HepG2 (cell line): ENCODE data around the gene ABCC3. TPM values are rescaled to one million over a fixed set of nuclear protein-coding genes. Genes with fewer than 3 reads are reported as not detected.

Source experiments
- ATAC-seq: fragments of 200-7000 bp; cut with Tn5 transposase; 3 replicates; pipeline ENCODE4 v1.9.1; 2020; ENCODE audit warnings: mild to moderate bottlenecking, moderate library complexity
- BruUV-seq: library from RNA; stranded (reverse); fragments of 400-500 nt; replicated peaks from 2 replicates; lab custom pipeline; 2021; lab: Mats Ljungman, UMichigan
- CTCF ChIA-PET: fragments of 300-600 bp; formaldehyde crosslinking; extraction: SDS; loops from one replicate; lab custom pipeline; 2021; ENCODE audit warnings: low total read pairs, inconsistent platforms, low intra/inter-chr PET ratio; lab: Yijun Ruan, JAX
- POLR2A ChIA-PET: fragments of 350-600 bp; sonication (Branson Sonifier 250); formaldehyde crosslinking; loops from one replicate; lab custom pipeline; 2020; ENCODE audit warnings: antibody characterized with exemption, inconsistent platforms; lab: Yijun Ruan, JAX
- DNase-seq: peaks from one replicate; pipeline ENCODE4 v3.0.0-alpha.2; 2015; ENCODE audit warnings: low spot score
- FAIRE-seq: peaks from 3 replicates; lab custom pipeline; 2011; peaks lifted over from hg19 to GRCh38; lab: Jason Lieb, UNC
- H2AFZ ChIP-seq: one replicate; pipeline ENCODE4 v1.6.1; 2011; ENCODE audit warnings: low read length, inconsistent platforms
- H3K27ac ChIP-seq: fragments of 300-600 bp; 3 replicates; pipeline ENCODE4 v1.8.0; 2011; ENCODE audit warnings: mixed run types, mild to moderate bottlenecking, mixed read lengths, low read length, inconsistent platforms; ENCODE audit not compliant: insufficient read depth; ENCODE audit errors: extremely low read length
- H3K27me3 ChIP-seq, 2 experiments: fragments of 200-600 bp in 1 of 2; 2 replicates in 1 of 2; 3 replicates in 1 of 2; pipeline versions ENCODE4 v1.6.0 to v1.8.0; 2011; ENCODE audit warnings: low read length in 2 of 2, mild to moderate bottlenecking in 2 of 2, moderate library complexity in 2 of 2, inconsistent platforms in 1 of 2; ENCODE audit not compliant: insufficient read depth in 2 of 2, control insufficient read depth in 1 of 2
- H3K36me3 ChIP-seq, 2 experiments: fragments of 200-600 bp in 1 of 2; replicated peaks in 1 of 2; 2 replicates in 1 of 2; 3 replicates in 1 of 2; pipeline versions ENCODE4 v1.5.1 to v1.8.0; 2011; ENCODE audit warnings: low read length in 2 of 2, inconsistent platforms in 1 of 2; ENCODE audit not compliant: insufficient read depth in 2 of 2, control insufficient read depth in 1 of 2
- H3K4me1 ChIP-seq: 2 replicates; pipeline ENCODE4 v1.5.1; 2012; ENCODE audit warnings: low read length, inconsistent platforms; ENCODE audit not compliant: insufficient read depth
- H3K4me2 ChIP-seq: 2 replicates; pipeline ENCODE4 v1.6.0; 2011; ENCODE audit warnings: low read depth, low read length, inconsistent platforms
- H3K4me3 ChIP-seq, 3 experiments: fragments of 200-600 bp in 1 of 3; sonication (generic), shearing (Covaris generic) in 1 of 3; replicated peaks in 1 of 3; 2 replicates each; pipeline ENCODE4 v1.5.1; 2011 to 2016; ENCODE audit warnings: low read length in 3 of 3, inconsistent platforms in 2 of 3, low read depth in 2 of 3, mild to moderate bottlenecking in 2 of 3, control low read depth in 1 of 3, mixed read lengths in 1 of 3; ENCODE audit not compliant: insufficient read depth in 1 of 3
- H3K79me2 ChIP-seq: one replicate; pipeline ENCODE4 v1.6.1; 2011; ENCODE audit warnings: low read length, inconsistent platforms; ENCODE audit not compliant: insufficient read depth
- H3K9ac ChIP-seq: 2 replicates; pipeline ENCODE4 v1.6.0; 2011; ENCODE audit warnings: mild to moderate bottlenecking, low read depth, low read length, inconsistent platforms; ENCODE audit not compliant: insufficient read depth
- H3K9me3 ChIP-seq: 2 replicates; pipeline ENCODE4 v1.5.1; 2012; ENCODE audit warnings: mild to moderate bottlenecking, low read length
- H4K20me1 ChIP-seq: 2 replicates; pipeline ENCODE4 v1.6.0; 2011; ENCODE audit warnings: inconsistent platforms, mild to moderate bottlenecking, low read length, moderate library complexity; ENCODE audit not compliant: insufficient read depth
- CREB1 ChIP-seq, 2 experiments: fragments of 450-650 bp in 1 of 2; IDR thresholded peaks; 2 replicates each; pipeline ENCODE4 v1.6.1; 2016 to 2017; ENCODE audit warnings: control low read depth in 1 of 2, mild to moderate bottlenecking in 1 of 2, missing compliant biosample characterization in 1 of 2, missing genetic modification characterization in 1 of 2
- EED ChIP-seq: sonication (generic); formaldehyde crosslinking; IDR thresholded peaks from 2 replicates; pipeline ENCODE4 v1.5.0; 2020; ENCODE audit warnings: mild to moderate bottlenecking, missing genetic modification reagents
- ETV5 ChIP-seq: IDR thresholded peaks from 2 replicates; pipeline ENCODE4 v1.6.1; 2018; ENCODE audit warnings: missing biosample characterization, missing genetic modification reagents, inconsistent platforms, borderline replicate concordance
- EZH2 ChIP-seq: conservative IDR thresholded peaks from 2 replicates; pipeline ENCODE4 v1.6.1; 2012; ENCODE audit warnings: mild to moderate bottlenecking, low read depth, low read length, moderate library complexity
- FOSL2 ChIP-seq: sonication (generic); formaldehyde crosslinking; IDR thresholded peaks from 2 replicates; pipeline ENCODE4 v1.4.0; 2020; ENCODE audit warnings: missing genetic modification reagents
- HOXA3 ChIP-seq: sonication (generic); formaldehyde crosslinking; IDR thresholded peaks from 2 replicates; pipeline ENCODE4 v1.5.0; 2020; ENCODE audit warnings: missing genetic modification reagents
- KLF16 ChIP-seq, 2 experiments: sonication (generic) in 1 of 2; formaldehyde crosslinking in 1 of 2; IDR thresholded peaks; 2 replicates each; pipeline versions ENCODE4 v1.6.1 to v1.8.0; 2016 to 2023; ENCODE audit warnings: missing genetic modification reagents in 2 of 2, missing compliant biosample characterization in 1 of 2
- RBM39 ChIP-seq: fragments of 200-400 bp; formaldehyde crosslinking; IDR thresholded peaks from one replicate; pipeline ENCODE4 v1.6.1; 2018; ENCODE audit warnings: antibody characterized with exemption, mild to moderate bottlenecking, low read depth, low read length; ENCODE audit not compliant: poor library complexity, severe bottlenecking
- SMARCE1 ChIP-seq: fragments of 450-650 bp; IDR thresholded peaks from 2 replicates; pipeline ENCODE4 v1.6.1; 2017; ENCODE audit warnings: borderline replicate concordance
- ZBTB21 ChIP-seq: sonication (generic); formaldehyde crosslinking; IDR thresholded peaks from 2 replicates; pipeline ENCODE4 v1.4.0; 2020; ENCODE audit warnings: missing genetic modification reagents
- ZFP36 ChIP-seq: fragments of 150-350 bp; IDR thresholded peaks from 2 replicates; pipeline ENCODE4 v1.6.1; 2018; ENCODE audit warnings: borderline replicate concordance, low read length, low read depth; ENCODE audit not compliant: partially characterized antibody
- ZNF687 ChIP-seq: sonication (generic); formaldehyde crosslinking; IDR thresholded peaks from 2 replicates; pipeline ENCODE4 v1.5.1; 2020; ENCODE audit warnings: mild to moderate bottlenecking, missing genetic modification reagents, moderate library complexity
- ZNF768 ChIP-seq: sonication (generic); formaldehyde crosslinking; IDR thresholded peaks from 2 replicates; pipeline ENCODE4 v1.4.0; 2020; ENCODE audit warnings: missing genetic modification reagents
- ZZZ3 ChIP-seq: sonication (generic); formaldehyde crosslinking; IDR thresholded peaks from 2 replicates; pipeline ENCODE4 v1.4.0; 2020; ENCODE audit warnings: missing genetic modification reagents, mild to moderate bottlenecking, borderline replicate concordance
- WGBS: methylation state at CpG from one replicate; pipeline ENCODE4 v1.1.6; 2017; ENCODE audit warnings: low lambda C conversion rate; 5-methylcytosine and 5-hydroxymethylcytosine counted together
- in situ Hi-C: cut with HindIII; loops from 2 replicates; pipeline ENCODE4 v1.10.0; 2017; ENCODE audit warnings: low pct_unique_long_range_greater_than_20kb; ENCODE audit not compliant: extremely low pct_ligation_motif_present
- intact Hi-C: fragments of 100-400 bp; cut with micrococcal nuclease; formaldehyde crosslinking; loops from one replicate; pipeline ENCODE4 v1.10.0; 2022; ENCODE audit not compliant: unreplicated experiment
- polyA plus RNA-seq, 8 experiments: library from polyadenylated mRNA; depleted of rRNA in 3 of 8; stranded (reverse) in 7 of 8; unstranded in 1 of 8; fragments of >200 nt; fragmentation: Illumina TruSeq in 4 of 8; extraction: Trizol in 4 of 8; gene quantifications; 2 replicates each; pipeline versions ENCODE4 v1.2.1 to v1.2.3, GENCODE V29; 2011 to 2016; ENCODE audit warnings: low read depth in 4 of 8, missing spikeins in 1 of 8, mixed read lengths in 1 of 8; ENCODE audit not compliant: insufficient read depth in 1 of 8
- total RNA-seq, 5 experiments: library from RNA; depleted of rRNA; stranded (reverse); fragments of >200 nt; fragmentation: Illumina TruSeq; extraction: Trizol; gene quantifications; 2 replicates each; pipeline ENCODE4 v1.2.3, GENCODE V29; 2016; ENCODE audit warnings: low read depth in 1 of 5

ABCC3 gene
- total and polyA plus RNA-seq, 2 of the 13 experiments (the other 11 are each of a cell fraction or from before 2014, with no cell fraction given) = 25.2 to 50.7 TPM

- TF ChIP-seq ZNF687 (0 out of 2 replicates have a peak, but pooled peaks have one; percentile 11), ZZZ3 (no peak), KLF16 (CRISPR knock-in tag; IDR thresholded peaks at IDR 0.05) (no peak), EED (CRISPR knock-in tag) (peak; percentile 52; the same call in 1 of the 2 replicates), ZFP36 (no peak)
These were observed 13.8 kb upstream of the ABCC3 start (continued) for GRCh38 chr17:50620858-50621257.

GRCh38 chr17:50621574-50622031 is 13.1 kb upstream of the ABCC3 start:
- Histone ChIP-seq H3K4me3 (peak overlapping the region in 1 of 3 experiments; percentile 7; a peak in 2 of 6 replicates), H3K79me2 (no peaks in the 10 kb centered on the region), H3K27ac (no peak overlapping the region), H2AFZ (no peak overlapping the region), H3K4me2 (peak overlapping the region; percentile 59), H4K20me1 (no peaks in the 10 kb centered on the region), H3K36me3 (no peaks in the 10 kb centered on the region), H3K27me3 (peaks cover 21 to 75% of the 10 kb centered on the region in 2 experiments; a peak in 4 of 5 replicates), H3K9ac (no peak overlapping the region), H3K9me3 (no peaks in the 10 kb centered on the region), H3K4me1 (peaks cover 29% of the 10 kb centered on the region)
- WGBS = 56% methylated on average over 11 of the region's 16 CpGs
- POLR2A ChIA-PET = interaction anchor here (0.6 to 1.5 kb wide), 2 partner anchors 59 to 1591 kb away, joined by 3 to 4 read pairs; no protein-coding TSS in a partner anchor
- in situ Hi-C loops = no loop called here
- DNase-seq = no peak
- CTCF ChIA-PET = no interaction called here
- intact Hi-C loops = no loop called here
- FAIRE-seq = peak; percentile 42
- peak; percentile 90 for TF ChIP-seq ZBTB21
- TF ChIP-seq HOXA3 (CRISPR knock-in tag) = peak; percentile 34; the same call in 1 of the 2 replicates
- peak; percentile 98 for TF ChIP-seq CREB1 (IDR thresholded peaks at IDR 0.05)
- TF ChIP-seq CREB1 (CRISPR knock-in tag; IDR thresholded peaks at IDR 0.05) = no peak
- no peak for TF ChIP-seq SMARCE1
- no peak for TF ChIP-seq ETV5 (CRISPR knock-in tag)
- TF ChIP-seq EZH2 = 0 out of 2 replicates have a peak, but pooled peaks have one; percentile 36
- 0 out of 2 replicates have a peak, but pooled peaks have one; percentile 1 for TF ChIP-seq FOSL2 (CRISPR knock-in tag)
- TF ChIP-seq ZNF768 (CRISPR knock-in tag) = peak; percentile 1; the same call in 1 of the 2 replicates
- TF ChIP-seq RBM39 = no peak
- no TSS peak for BruUV-seq
- ATAC-seq = peak; percentile 6; the same call in 2 of the 3 replicates
